Fibroblast of pulmonary artery (primary cell): Measurements from ENCODE around the gene EFHD1.
"Not testable (repeated sequence)": the region's sequence is repeated elsewhere in the genome, so short reads cannot be mapped to it uniquely, and the experiment has no call there.

ENCODE experiments used
- DNase-seq: peaks from one replicate; pipeline ENCODE4 v3.0.0-alpha.2; 2010; ENCODE audit warnings: low read depth
- H3K4me3 ChIP-seq: replicated peaks from 2 replicates; pipeline ENCODE4 v1.5.1; 2011; ENCODE audit warnings: low read depth, mild to moderate bottlenecking, control low read depth, low read length, moderate library complexity
- TF ChIP-seq, protein P1 (sequence below): IDR thresholded peaks from 2 replicates; pipeline ENCODE4 v1.5.1; 2011; ENCODE audit warnings: mild to moderate bottlenecking, control low read depth, low read length, inconsistent platforms; ENCODE audit errors: missing control alignments

Gene EFHD1

DNA sequence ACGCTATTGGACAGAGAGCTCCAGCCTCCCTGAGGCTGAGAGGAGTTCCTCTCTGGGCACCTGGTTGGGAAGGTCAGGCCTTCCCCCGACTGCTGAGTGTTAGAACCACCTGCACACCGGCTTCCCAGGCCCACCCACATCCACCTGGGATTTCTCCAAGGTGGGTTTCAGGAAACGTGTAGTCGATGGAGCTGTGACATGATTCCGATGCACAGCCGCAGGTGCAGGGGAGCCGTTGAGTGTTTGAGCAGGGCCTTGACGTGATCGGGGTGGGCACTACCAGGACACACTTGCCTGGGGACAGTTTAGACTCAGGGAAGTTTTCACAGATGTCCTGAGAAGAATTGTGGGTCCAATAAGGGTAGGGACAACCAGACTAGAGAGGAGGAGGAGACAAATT, 42.0 kb downstream of the EFHD1 start:
- H3K4me3 ChIP-seq = no peak overlapping the region
- TF ChIP-seq, protein P1, sequence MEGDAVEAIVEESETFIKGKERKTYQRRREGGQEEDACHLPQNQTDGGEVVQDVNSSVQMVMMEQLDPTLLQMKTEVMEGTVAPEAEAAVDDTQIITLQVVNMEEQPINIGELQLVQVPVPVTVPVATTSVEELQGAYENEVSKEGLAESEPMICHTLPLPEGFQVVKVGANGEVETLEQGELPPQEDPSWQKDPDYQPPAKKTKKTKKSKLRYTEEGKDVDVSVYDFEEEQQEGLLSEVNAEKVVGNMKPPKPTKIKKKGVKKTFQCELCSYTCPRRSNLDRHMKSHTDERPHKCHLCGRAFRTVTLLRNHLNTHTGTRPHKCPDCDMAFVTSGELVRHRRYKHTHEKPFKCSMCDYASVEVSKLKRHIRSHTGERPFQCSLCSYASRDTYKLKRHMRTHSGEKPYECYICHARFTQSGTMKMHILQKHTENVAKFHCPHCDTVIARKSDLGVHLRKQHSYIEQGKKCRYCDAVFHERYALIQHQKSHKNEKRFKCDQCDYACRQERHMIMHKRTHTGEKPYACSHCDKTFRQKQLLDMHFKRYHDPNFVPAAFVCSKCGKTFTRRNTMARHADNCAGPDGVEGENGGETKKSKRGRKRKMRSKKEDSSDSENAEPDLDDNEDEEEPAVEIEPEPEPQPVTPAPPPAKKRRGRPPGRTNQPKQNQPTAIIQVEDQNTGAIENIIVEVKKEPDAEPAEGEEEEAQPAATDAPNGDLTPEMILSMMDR = no peak
- DNase-seq = no peak

DNA sequence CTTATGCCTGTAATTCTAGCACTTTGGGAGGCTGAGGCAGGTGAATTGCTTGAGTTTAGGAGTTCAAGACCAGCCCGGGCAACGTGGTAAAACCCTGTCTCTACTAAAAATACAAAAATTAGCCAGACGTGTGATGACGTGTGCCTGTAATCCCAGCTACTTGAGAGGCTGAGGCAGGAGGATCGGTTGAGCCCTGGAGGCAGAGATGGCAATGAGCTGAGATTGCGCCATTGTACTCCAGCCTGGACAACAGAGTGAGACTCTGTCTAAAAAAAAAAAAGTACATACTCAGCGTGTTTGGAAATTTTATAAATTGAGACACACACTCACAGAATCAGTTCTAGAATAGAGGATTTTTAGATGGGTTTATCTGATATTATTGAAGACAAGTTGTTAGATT, 46.6 kb downstream of the EFHD1 start:
- no peak overlapping the region for H3K4me3 ChIP-seq
- no peak for DNase-seq
- TF ChIP-seq, protein P1 = no peak

DNA sequence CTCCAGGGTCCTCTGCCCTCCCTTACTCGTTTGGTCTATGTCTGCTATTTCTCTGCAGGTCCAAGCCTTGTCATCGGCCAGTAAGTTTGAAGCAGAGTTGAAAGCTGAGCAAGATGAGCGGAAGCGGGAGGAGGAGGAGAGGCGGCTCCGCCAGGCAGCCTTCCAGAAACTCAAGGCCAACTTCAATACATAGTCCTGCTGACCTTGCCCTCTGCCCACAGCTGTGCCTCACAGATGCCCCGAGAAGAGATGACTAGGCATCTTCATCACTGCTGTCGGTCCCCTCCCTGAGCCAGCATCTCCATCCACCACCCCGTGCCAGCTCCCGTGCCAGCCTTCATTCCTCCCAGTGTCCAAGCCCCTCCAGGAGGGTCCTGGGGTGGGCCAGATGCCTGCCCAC, 48.1 kb downstream of the EFHD1 start:
- no peak overlapping the region for H3K4me3 ChIP-seq
- DNase-seq = peak; percentile 23
- TF ChIP-seq, protein P1 = no peak

DNA sequence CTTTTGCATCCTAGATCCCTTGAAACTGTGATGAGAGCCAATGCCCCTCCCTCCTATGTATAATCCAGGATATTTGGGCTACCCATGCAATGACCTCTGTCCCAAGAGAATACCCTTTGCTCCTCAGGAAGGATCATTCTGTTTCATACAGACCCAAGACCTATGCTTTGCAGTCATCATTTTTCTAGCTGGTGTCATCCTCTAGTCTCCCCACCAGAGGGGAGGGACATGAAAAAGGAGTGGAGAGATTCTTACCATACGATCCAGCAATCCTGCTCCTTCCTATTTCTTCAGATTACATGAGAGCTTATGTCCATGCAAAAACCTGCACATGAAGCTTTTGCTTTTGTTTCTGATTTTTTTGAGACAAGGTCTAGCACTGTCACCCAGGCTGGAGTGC, 50.0 kb downstream of the EFHD1 start:
- no peak overlapping the region for H3K4me3 ChIP-seq
- TF ChIP-seq, protein P1 = no peak
- DNase-seq = no peak

DNA sequence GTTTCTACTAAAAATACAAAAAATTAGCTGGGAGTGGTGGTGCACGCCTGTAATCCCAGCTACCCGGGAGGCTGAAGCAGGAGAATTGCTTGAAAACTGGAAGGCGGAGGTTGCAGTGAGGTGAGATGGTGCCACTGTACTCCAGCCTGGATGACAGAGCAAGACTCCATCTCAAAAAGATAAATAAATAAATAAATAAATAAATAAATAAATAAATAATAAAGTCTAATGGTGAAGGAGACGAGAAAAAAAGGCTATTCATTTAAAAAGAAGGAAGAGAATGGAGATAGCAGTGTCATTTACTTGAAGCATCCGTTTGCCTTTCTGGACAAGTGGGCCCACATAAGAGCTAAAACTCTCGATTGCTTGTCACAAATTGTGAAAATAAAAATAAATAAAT, 52.0 kb downstream of the EFHD1 start:
- DNase-seq, H3K4me3 ChIP-seq: not testable (repeated sequence)

DNA sequence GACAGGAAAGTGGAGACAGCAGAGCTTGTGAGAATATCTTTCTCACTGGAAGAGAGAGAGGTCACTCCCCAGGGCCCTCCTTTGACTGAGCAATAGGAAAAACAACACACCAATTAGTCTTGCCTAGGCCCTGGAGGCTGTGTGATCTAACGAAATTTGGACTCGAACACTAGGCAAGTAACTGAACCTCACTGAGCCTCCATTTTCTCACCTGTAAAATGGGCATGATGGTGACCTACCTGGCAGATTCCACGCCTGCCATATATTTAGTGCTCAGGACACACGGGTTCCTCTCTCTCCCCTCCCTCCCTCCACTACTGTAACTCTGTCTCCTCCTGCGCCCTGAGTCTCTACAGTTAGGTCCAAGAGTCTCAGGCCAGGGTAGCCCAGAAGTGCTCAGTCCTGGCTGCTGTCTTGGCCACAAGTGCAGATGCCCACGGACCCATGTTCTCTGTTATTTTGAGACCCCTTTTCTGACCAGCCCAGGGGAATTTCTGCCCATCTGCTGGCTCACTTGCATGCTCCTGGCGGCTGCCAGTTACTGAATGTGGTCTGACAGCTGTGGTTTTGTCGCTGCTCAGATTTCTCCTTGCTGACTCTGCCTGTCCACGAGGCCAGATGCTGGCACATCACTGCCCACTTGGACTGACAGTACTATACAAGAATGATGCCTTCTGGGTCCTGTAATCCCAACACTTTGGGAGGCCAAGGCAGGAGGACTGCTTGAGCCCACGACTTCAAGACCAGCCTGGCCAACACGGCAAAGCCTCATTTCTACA, 54.2 kb downstream of the EFHD1 start:
- no peak for DNase-seq
- H3K4me3 ChIP-seq = no peak overlapping the region
- TF ChIP-seq, protein P1 = no peak

DNA sequence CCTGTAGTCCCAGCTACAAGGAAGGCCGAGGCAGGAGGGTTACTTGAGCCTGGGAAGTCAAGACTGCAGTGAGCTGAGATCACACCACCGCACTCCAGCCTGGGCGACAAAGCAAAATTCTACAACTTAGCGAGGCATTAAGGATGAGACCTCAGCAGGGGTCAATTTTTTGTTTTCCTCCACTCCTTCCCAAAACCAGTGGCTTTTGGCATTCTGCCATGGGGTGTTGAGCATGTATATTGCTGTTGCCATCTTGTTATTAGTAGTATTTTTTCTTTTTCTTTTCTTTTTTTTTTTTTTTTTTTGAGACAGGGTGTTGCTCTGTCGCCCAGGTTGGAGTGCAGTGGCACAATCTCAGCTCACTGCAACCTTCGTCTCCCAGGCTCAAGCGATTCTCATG, 54.8 kb downstream of the EFHD1 start:
- DNase-seq = no peak
- H3K4me3 ChIP-seq = no peak overlapping the region
- TF ChIP-seq, protein P1 = no peak
